ENCODE data around the gene RNF111.
"Not testable (repeated sequence)": the region's sequence is repeated elsewhere in the genome, so short reads cannot be mapped to it uniquely, and the experiment has no call there.

The RNF111 gene

DNA sequence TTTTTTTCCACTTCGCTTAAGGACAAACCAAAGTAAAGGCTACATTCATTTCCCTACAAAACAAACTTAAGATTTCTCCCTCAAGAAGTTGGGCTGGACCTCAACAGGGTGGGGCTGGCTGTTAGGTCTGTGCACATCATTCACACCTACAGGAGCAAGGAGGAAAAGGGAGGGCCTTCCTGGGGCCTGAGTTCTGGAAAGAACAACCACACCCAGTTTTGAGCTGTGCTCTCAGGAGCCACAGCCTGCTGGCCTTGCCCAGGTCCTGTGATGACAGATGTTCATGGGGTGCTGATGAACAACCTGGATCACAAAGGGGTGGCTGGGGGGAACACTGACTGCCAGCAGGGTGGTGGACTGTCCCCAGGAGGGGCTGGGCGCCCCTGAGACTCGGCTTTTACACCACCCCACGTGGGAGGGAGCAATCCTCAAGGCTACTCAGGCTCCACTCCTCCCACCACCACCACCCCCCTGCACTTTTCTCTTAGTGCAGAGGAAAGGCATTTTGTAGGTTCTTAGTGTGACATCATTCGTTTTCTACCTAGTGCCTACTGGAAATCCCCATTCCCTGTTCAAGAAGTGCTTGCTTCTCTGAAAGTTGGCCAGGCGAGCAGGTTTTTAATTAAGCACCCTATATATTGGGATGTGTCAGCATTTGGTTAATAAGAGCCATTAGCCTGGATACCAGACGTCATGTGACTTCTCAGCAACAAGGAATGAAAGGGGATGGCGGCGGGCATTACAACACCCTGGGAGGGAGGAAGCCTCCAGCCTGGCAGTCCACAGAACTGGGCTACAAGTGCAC is 153.2 kb downstream of the RNF111 start:
- no peak for DNase-seq

DNA sequence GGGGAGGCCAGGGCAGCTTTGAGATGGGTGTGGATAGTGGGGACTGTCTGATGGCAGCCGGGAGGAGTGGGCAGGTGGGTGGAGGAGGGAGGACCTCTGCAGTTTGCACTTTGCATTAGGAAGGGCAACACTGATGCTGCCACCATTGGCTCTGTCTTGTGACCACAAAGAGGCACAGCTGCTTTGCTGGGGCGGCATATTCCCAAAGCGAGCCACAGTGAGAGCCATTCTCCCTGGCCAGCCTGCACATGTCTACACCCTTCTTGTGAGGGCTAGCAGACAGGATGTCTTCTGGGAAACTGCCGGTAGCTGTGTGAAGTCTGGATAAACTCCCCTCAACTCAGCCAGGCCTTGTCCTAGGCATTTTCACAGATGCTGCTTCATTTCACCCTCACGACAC is 155.8 kb downstream of the RNF111 start:
- DNase-seq, result no peak

DNA sequence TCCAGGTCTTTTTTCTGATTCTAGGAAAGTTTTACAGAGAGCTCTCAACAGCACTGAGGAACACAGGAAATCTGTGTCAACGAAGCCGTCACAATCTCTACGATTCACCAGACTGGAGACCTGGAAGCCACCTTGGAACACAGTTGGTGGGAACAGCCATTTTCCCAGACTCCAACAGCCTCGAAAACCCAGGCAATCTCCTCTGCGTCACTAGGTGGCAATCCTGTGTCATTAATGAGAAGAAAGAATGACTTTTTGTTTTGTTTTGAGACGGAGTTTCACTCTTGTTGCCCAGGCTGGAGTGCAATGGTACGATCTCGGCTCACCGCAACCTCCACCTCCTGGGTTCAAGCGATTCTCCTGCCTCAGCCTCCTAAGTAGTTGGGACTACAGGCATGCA is 157.1 kb downstream of the RNF111 start:
- DNase-seq, result not testable (repeated sequence)

All from stimulated activated CD4-positive, alpha-beta T cell treated with anti-CD3 and anti-CD28 coated beads, Interleukin-4, amount 100 ng/mL, for 1 hour (primary cell).